Brain microvascular endothelial cell (primary cell): ENCODE data around the gene DYNLT3.

Experiments used
- DNase-seq: peaks from one replicate; pipeline ENCODE4 v3.0.0-alpha.2; 2020
- H3K27ac ChIP-seq: fragments of 250-450 bp; sonication (Bioruptor Pico); 2 replicates; pipeline ENCODE4 v1.5.1; 2020; ENCODE audit warnings: mild to moderate bottlenecking, moderate library complexity
- H3K27me3 ChIP-seq: fragments of 250-450 bp; sonication (Bioruptor Pico); replicated peaks from 2 replicates; pipeline ENCODE4 v1.5.1; 2020; ENCODE audit warnings: mild to moderate bottlenecking
- H3K36me3 ChIP-seq: fragments of 250-450 bp; sonication (Bioruptor Pico); replicated peaks from 2 replicates; pipeline ENCODE4 v1.5.1; 2020; ENCODE audit warnings: mild to moderate bottlenecking
- H3K4me3 ChIP-seq: 2 replicates; pipeline ENCODE4 v1.5.1; 2011; ENCODE audit warnings: low read depth, mild to moderate bottlenecking, control low read depth, low read length, moderate library complexity
- CTCF ChIP-seq: IDR thresholded peaks from 2 replicates; pipeline ENCODE4 v1.5.1; 2011; ENCODE audit warnings: low read depth, mild to moderate bottlenecking, moderate library complexity, low read length, control low read depth, inconsistent platforms; ENCODE audit errors: missing control alignments
- in situ Hi-C: cut with HindIII; loops from 2 replicates; pipeline ENCODE4 v1.10.0; 2017; ENCODE audit warnings: low sequenced_read_pairs, low pct_ligation_motif_present

The DYNLT3 gene

DNA sequence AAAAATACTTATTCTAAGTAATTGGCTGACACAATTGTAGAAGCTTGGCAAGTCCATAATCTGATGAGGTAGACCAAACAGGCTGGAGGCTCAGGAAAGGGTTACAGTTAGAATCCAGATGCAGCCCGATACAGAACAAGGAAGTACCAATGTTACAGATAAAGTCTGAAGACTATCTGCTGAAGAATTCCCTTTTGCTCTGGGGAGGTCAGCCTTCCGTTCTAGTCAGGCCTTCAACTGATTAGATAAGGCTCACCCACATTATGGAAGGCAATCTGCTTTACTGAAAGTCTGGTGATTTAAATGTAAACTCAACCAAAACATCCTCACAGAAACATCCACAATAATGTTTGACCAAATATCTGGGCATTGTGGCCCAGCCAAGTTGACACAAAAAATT, 7.4 kb upstream of the DYNLT3 start:
- Histone ChIP-seq H3K27ac (no peak overlapping the region), H3K4me3 (no peak overlapping the region), H3K36me3 (no peaks in the 10 kb centered on the region), H3K27me3 (no peaks in the 10 kb centered on the region)
- DNase-seq, result no peak
- in situ Hi-C loops, result no loop called here
- TF ChIP-seq CTCF, result no peak

GRCh38 chrX:37854148-37854547, 6.8 kb upstream of the DYNLT3 start:
- no peak for TF ChIP-seq CTCF
- no peaks in the 10 kb centered on the region for H3K27me3 ChIP-seq
- in situ Hi-C loops, result no loop called here
- no peak overlapping the region for H3K4me3 ChIP-seq
- DNase-seq, result no peak
- H3K36me3 ChIP-seq, result no peaks in the 10 kb centered on the region
- H3K27ac ChIP-seq, result no peak overlapping the region

DNA sequence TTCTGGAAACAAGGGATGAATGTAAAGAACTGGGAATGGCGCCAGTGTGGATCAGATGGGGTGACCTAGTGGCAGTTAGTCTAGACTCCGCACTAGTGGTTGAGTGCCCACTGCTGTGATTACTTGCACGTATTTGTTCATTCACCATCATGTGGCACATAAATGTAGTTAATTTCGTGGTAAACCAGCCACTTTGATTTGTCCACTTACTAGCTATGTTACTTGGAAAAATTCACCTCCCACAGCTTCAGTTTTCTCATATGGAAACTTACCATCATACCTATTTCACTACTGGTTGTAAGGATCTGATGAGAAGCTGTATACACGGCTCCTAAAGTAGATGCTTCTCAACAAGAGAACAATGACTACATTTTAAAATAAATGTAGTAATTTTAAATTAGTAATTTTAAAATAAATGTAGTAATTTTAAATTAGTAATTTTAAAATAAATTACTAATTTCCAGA, 394 bp upstream of the DYNLT3 start:
- no peak for TF ChIP-seq CTCF
- in situ Hi-C loops, result no loop called here
- DNase-seq, result no peak
- H3K27ac ChIP-seq, result peak overlapping the region; percentile 61
- H3K4me3 ChIP-seq, result peak overlapping the region; percentile 72
- H3K27me3 ChIP-seq, result no peaks in the 10 kb centered on the region
- no peaks in the 10 kb centered on the region for H3K36me3 ChIP-seq

DNA sequence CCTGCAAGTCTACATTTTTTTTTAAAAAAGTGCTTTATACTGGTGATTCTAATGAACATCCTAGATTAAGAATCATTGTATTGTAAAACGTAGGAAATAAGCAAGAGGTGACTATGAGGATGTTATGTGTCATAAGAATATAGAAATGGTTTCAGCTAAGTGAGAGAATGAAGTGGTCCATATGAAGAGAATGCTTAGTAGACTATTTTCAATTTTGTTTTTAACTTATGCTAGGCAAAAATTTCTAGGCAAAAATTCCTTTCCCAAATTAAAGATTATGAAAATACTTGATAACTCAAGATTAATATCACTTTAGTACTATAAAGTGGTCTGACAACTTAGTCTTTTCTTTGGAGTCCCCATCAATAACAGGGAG, 825 bp downstream of the DYNLT3 start:
- TF ChIP-seq CTCF, result no peak
- in situ Hi-C loops, result no loop called here
- DNase-seq, result no peak
- H3K27me3 ChIP-seq, result no peaks in the 10 kb centered on the region
- H3K27ac ChIP-seq, result no peak overlapping the region
- H3K36me3 ChIP-seq, result no peaks in the 10 kb centered on the region
- peak overlapping the region; percentile 72 for H3K4me3 ChIP-seq

- Histone ChIP-seq H3K4me3 (peak overlapping the region; percentile 72), H3K27me3 (no peaks in the 10 kb centered on the region), H3K27ac (no peak overlapping the region), H3K36me3 (no peaks in the 10 kb centered on the region)
- in situ Hi-C loops, result no loop called here
- no peak for DNase-seq
- no peak for TF ChIP-seq CTCF
Measured at GRCh38 chrX:37846141-37846540, 1.2 kb downstream of the DYNLT3 start.

DNA sequence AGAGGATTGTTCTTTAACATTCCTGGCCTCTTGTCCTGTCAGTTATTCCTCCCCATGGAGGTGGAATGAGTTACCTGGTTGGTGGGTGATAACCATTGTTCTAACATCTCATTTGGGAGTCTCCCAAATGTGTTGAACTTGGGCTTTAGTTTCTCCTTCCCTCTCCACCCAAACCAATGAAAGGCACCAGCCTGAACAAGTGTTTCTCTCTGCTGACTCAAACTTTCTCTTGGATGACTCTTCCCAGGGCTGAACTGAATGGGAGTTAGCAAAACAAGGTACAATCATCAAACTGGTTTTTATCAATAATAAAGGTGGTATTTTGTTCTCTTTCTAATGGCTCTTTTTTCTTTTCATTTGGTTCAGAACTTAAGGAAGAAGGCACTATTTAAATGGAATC, 2.7 kb downstream of the DYNLT3 start:
- no peaks in the 10 kb centered on the region for H3K36me3 ChIP-seq
- no peaks in the 10 kb centered on the region for H3K27me3 ChIP-seq
- H3K27ac ChIP-seq, result no peak overlapping the region
- in situ Hi-C loops, result no loop called here
- DNase-seq, result no peak
- H3K4me3 ChIP-seq, result no peak overlapping the region
- TF ChIP-seq CTCF, result no peak
